Measurements from ENCODE around the gene LAMA5.

The LAMA5 gene

DNA sequence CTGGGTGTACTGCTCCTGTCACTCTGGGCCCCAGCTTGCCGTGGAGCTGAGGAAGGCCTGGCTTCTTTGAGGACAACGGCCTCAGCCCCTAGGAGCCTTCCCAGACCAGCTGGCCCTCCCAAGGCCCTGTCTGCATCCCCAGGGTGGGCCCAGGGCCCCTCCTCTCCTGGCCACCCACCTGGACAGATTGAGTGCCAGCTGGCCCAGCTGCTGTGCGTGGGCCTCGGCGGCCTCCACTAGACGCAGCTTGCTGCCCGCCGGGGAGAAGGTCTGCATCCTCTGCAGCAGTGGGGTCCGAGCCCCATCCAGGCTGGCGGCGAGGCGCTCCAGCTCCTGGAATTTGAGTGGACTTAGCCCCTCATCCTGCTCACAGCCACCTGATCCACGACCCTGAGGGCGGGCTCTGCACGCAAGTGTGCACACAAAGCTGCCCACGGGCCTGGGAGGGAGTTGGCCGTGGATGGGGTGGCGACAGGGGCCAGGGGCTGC, 49.9 kb downstream of the LAMA5 start:
- DNase-seq (ENCODE audit: extremely low read depth in 1 of 2, low read depth in 1 of 2): no peak

DNA sequence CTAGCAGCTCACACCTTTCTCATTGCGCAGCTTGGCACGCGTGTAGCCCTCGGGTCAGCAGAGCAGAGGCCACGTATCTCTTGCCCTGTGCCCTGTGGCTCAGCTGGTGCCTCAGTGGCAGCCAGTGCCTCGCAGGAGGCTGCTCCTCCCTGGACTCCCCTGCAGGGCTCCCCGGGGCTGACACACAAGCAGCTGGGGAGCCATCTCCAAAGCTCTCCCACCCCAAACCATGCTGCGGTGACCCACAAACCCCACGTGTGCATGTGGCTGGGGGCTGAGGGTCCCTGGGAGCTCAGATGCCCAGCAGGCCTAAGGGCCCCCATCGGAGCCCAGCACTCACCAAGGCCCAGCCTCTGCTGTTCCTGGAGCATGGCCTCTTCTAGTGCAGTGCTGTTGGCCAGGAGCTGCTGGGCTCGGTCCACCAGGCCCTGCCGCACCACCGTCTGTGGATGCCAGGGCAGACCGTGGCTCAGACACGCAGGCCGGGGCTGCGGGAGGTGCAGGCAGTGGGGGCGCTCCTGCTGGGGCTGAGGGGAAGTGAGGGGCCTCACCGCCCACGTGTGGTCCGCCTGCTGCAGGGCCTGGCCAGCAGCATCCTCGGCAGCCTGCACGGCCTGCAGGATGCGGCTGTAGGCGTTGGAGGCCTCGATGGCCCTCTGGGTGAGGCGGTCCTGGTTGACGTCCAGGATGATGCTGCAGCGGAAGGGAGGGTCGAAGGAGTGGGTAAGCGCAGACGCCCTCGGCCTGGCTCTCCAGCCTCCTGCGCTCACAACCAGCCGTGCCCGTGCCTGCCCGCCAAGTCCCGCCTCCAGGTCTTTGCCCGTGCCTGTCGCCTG, 50.6 kb downstream of the LAMA5 start:
- no peak for DNase-seq (ENCODE audit: extremely low read depth in 1 of 2, low read depth in 1 of 2)

DNA sequence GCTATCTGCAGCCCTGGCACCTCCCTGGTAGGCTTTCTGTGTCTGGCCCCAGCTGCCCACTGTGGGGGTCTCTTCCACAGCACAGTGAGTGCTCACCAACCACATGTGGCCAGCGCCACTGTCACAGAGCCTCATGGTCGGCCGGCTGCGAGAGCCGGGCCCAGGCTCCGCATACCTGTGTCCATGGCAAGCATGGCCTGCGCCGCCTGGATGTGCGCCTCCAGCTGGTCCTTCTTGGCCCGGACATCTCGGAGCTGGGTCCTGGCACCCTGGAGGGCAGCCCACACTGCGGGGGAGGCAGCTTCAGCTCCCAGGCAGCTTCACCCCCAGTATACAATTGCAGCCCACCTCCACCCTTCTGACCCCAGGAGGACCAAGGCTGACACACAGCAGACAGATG, 51.3 kb downstream of the LAMA5 start:
- no peak for DNase-seq (ENCODE audit: extremely low read depth in 1 of 2, low read depth in 1 of 2)

GRCh38 chr20:62314711-62315302, 52.3 kb downstream of the LAMA5 start:
- no peak for DNase-seq (ENCODE audit: extremely low read depth in 1 of 2, low read depth in 1 of 2)

DNA sequence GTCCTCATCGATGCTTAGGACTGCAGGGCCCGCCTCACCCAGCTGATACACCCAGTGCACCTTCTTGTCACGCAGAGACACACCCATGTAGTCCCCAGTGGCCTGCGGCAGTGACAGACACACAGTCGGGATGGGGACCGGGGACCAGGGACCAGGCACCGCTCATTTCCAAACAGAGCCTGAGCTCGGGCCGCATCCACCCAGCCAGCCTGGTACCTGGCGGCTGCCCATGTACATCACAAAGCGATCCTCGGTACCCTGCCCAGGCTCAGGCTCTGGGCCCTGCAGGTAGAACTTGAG, 52.8 kb downstream of the LAMA5 start:
- DNase-seq (ENCODE audit: extremely low read depth in 1 of 2, low read depth in 1 of 2): no peak

DNA sequence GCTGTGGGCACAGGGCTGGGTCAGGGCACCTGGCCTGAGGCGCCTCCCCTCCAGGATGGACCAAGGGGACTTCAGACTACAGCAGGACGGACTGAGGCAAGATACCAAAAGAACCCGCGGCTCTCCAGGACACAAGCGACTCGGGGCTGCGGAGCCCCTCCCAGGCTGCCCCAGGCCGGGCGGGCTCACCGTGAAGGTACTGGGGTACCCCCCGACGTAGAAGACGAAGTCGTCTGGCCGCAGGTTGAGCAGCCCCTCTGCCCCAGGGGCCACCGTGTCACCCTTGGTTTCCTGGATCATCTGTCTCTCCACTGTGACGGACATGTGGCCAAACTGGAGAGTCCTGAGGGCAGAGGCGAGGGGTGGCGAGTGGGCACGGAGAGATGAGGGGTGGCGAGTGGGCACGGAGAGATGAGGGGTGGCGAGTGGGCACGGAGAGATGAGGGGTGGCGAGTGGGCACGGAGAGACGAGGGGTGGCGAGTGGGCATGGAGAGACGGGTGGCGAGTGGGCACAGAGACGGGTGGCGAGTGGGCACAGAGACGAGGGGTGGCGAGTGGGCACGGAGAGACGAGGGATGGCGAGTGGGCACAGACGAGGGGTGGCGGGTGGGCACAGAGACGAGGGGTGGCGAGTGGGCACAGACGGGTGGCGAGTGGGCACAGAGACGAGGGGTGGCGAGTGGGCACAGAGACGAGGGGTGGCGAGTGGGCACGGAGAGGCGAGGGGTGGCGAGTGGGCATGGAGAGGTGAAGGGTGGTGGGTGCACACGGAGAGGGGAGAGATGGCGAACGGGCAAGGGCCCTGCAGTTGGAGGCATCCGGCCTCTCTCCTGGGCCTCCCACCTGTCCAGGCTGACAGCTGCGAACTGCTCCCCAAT, 53.4 kb downstream of the LAMA5 start:
- no peak for DNase-seq (ENCODE audit: extremely low read depth in 1 of 2, low read depth in 1 of 2)

- DNase-seq (ENCODE audit: extremely low read depth in 1 of 2, low read depth in 1 of 2): no peak
Observed at GRCh38 chr20:62313021-62313420, 54.1 kb downstream of the LAMA5 start.

DNA sequence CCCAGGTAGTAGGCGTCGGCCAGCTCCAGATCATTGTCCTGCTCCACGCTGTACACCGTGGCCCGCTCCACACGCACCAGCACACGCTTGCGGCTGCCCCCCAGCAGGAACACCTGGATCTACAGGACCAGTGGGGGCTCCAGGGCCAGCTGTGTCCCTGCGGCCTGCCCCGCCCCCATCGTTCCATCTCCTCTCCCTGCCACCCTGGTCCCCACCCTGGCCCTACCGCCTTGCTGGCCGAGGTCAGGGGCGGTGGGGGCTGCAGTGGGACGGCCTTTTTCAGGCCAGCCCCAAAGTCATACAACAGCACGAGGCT, 54.5 kb downstream of the LAMA5 start:
- DNase-seq (ENCODE audit: extremely low read depth in 1 of 2, low read depth in 1 of 2): no peak

- no peak for DNase-seq (ENCODE audit: extremely low read depth in 1 of 2, low read depth in 1 of 2)
Observed at GRCh38 chr20:62311832-62312661, 55.1 kb downstream of the LAMA5 start.

- DNase-seq (ENCODE audit: extremely low read depth in 1 of 2, low read depth in 1 of 2): no peak
Observed at GRCh38 chr20:62311150-62311549, 56.0 kb downstream of the LAMA5 start.

GRCh38 chr20:62310757-62311121, 56.4 kb downstream of the LAMA5 start:
- DNase-seq (ENCODE audit: extremely low read depth in 1 of 2, low read depth in 1 of 2): no peak

DNA sequence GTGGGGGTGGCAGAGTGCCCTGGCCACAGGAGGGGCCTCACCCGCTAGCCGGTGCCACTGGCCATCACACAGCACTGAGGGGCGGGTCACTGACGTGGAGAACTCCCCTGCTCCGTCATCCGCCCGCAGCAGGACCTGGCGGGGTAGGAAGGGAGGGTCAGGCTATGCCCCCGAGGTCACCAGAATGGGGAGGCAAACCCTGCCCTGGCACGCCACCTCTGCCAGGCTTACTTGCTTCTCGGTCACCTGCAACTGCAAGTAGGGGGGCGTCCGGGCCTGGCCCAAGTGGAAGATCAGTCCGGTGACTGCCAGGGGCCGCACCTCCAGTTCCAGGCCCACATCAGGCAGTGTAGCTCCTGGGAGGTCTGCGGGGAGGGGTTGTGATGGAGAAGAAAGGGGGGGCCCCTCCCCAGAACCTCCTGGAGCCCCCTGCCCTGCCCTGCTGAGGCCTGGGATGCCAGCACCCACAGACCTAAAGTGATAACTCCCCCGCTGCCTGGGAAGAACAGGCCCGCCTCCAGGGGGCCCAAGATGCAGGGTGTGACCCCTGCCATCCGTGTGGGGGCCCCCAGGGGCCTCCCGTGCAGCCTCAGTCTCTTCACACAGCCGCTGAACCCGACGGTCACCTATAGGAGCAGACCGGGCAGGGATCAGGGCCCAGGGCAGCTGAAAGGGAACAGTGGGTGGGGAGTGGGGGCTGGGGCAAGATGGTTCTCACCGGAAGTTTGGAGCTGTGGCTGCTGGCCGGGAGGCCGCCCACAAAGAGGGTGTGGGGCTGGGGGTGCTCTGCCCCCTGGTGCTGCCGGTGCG, 57.0 kb downstream of the LAMA5 start:
- no peak for DNase-seq (ENCODE audit: extremely low read depth in 1 of 2, low read depth in 1 of 2)

DNA sequence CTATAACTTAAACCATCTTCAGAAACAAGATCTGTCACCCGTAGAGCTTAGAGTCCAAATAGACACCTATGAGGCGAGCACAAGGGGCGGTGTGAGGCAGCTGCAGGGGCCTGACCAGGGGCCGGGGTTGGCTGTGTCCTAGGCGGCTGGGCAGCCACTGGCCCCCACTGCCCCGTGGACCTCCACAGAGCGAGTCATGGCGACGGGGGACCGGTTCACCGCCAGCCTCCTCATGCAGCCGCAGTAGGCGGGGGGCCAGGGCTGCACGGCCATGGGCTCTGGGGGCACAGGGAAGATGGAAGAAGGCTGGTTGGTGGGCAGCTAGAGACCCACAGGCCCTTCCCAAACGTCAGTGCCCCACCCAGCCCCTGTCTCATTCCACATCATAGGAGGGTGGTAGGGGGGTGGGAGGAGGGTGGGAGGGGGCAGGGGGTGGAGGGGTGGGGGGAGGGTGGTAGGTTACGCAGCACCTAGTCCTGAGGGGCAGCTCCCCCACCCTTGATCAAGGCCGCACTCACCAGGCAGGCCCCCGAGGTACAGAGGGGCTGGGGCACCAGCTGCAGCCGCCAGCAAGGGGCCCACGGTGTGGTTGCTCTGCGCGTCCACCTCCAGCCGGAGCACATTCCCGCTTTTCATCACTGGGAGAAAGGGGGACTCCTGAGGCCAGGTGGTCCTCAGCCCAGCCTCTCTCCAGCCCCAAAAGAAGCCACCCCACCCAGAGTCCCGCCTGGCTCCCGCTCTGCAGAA, 57.7 kb downstream of the LAMA5 start:
- no peak for DNase-seq (ENCODE audit: extremely low read depth in 1 of 2, low read depth in 1 of 2)

DNA sequence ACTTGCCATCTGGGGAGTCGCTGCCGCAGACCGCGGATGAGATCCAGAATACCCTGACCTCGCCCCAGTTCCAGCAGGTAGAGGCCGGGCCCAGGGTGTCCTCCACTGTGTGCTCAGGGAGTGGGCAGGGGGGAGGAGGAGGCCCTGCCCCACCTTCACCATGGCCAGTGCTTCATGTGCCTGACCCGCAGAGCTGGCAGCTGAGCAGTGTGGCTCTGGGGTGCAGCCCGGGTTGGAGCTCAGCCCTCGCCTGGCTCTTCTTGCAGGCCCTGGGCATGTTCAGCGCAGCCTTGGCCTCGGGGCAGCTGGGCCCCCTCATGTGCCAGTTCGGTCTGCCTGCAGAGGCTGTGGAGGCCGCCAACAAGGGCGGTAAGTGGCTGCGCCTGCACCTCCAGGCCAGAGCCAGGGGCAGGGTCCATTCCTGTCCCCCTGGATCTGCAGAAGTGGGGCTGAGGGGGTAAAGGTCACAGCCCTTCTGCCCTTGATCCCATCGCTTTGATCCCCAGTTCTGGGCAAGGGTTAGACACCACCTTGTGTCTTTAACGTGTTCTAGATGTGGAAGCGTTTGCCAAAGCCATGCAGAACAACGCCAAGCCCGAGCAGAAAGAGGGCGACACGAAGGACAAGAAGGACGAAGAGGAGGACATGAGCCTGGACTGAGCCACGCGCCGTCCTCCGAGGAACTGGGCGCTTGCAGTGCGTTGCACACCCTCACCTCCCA, 58.9 kb downstream of the LAMA5 start:
- no peak for DNase-seq (ENCODE audit: extremely low read depth in 1 of 2, low read depth in 1 of 2)

DNA sequence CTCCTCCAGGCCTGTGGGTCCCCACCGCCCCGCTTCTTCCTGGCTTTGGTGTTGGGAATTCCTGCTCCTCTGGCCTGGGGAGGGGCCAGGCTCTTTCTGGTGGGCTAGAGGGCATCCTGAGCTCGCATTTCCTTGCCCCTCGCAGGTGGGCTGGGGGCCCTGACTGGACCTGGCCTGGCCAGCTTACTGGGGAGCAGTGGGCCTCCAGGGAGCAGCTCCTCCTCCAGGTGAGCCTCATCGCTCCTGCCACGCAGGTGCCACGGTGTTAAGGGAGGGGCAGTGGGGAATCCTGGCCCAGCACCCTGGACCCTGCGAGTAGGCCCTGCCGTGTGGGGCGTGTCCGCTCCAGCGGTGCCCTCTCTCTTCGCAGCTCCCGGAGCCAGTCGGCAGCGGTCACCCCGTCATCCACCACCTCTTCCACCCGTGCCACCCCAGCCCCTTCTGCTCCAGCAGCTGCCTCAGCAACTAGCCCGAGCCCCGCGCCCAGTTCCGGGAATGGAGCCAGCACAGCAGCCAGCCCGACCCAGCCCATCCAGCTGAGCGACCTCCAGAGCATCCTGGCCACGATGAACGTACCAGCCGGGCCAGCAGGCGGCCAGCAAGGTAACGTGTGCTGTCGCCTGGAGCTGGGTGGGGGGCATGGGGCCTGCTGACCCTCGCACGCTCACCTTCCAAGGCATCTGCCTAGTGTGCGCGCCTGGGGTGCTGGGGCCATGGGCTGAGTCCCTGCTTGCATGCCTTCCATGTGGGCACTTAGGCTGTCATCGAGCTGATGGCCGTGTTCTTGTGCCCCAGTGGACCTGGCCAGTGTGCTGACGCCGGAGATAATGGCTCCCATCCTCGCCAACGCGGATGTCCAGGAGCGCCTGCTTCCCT, 59.6 kb downstream of the LAMA5 start:
- DNase-seq (ENCODE audit: extremely low read depth in 1 of 2, low read depth in 1 of 2): no peak

DNA sequence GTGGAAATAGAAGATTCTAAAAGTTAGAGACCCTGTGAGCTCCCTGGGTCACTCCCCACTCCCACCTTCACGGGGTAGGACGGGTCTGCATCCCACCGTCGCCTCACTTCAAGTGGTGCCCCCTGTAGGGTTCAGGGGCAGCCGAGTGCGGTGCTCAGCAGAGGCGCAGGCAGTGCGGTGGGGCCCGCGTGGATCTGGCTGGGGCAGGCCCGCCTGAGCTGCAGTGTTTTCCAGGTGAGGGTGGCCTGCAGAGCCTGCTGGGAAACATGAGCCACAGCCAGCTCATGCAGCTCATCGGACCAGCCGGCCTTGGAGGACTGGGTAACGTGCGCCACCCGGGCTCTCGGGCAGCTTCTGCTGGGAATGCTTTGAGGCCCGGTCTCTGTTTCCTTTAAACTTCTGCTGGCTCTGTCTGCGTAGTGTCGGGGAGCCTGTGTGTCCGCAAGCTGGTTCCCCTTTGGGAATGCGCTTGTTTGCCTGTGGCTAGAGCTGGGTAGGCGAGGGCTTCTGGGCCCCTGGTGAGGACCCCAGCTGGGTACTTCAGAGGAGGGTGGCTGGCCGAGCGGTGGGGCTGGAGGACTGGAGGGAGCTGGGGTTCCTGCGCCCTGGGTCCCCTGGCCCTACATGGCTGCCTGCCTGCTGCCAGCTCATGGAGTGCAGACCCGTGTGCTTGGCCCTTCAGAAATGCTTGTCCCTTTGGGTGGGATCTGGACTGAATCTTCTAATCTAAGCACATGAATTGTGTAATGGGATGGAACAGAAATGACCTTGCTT, 60.5 kb downstream of the LAMA5 start:
- DNase-seq (ENCODE audit: extremely low read depth in 1 of 2, low read depth in 1 of 2): no peak

DNA sequence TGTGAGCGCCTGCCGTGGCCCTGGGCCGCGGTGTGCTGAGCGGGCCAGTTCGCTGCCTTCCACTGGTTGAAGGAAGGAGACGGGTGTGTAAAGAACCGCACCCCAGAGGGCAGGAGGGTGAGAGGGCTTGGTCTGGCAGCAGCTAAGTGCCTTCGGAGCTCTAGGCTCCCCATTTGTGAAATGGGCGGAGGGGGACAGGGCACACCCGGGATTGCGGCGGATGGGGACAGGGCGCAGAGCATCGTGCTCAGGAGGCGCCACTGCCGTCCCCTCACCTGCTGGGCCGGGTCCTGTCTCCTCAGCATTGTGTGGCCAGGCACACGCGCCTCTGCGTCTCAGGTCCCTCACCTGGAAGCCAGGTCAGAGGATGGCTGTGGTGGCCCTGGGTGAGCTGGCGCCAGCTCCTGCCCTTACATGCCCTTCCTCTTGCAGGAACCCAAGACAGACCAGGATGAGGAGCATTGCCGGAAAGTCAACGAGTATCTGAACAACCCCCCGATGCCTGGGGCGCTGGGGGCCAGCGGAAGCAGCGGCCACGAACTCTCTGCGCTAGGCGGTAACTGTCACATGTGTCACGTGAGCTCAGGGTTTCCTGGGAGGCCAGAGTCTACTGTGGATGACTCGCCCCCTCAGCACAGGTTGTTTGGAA, 61.2 kb downstream of the LAMA5 start:
- no peak for DNase-seq (ENCODE audit: extremely low read depth in 1 of 2, low read depth in 1 of 2)
